Stimulated activated CD8-positive, alpha-beta memory T cell treated with anti-CD3 and anti-CD28 coated beads, Interleukin-2, amount 100 ng/mL, for 1 hour (primary cell): Measurements from ENCODE around the gene GASK1B.

Experiments
- DNase-seq, 2 donors: peaks; one replicate each; pipeline ENCODE4 v3.0.0-alpha.2; 2020; ENCODE audit warnings: low read depth in 2 of 2

Gene GASK1B

DNA sequence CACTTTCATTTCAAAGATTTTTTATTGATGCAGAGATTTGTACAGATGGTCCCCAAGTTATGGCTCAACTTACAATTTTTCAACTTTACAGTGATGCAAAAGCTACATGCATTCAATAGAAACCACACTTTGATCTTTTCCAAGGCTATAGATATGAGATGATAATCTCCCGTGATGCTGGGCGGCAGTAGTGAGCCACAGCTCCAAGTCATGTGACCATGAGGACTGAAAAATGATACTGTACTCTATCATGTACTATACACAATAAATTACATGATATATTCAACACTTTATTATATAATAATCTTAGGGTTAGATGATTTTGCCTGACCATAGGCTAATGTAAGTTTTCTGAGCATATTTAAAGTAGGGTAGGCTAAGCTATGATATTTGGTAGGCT is 14.0 kb upstream of the GASK1B start:
- DNase-seq, result no peak

- no peak for DNase-seq
Measured at GRCh38 chr4:158182736-158183135, 9.9 kb upstream of the GASK1B start.

DNA sequence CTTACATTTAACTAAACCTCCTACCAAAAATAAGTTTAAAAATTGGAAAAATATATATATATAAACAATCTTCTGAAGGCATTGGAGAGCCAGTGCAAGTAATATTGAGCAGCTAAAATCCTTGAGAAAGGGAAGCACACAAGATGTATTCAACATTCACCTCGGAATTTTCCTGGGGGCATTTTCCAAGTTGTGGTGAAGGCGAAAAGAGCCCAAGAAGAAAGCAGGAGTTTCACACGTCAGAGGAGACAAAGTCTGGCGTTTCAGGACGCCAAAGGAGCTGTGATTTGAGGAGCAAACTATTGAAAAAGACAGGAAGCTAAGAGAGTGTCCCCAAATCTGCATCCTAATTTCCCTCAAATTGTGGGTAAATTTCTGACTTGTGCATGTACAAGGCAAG is 9.1 kb upstream of the GASK1B start:
- DNase-seq, result no peak

DNA sequence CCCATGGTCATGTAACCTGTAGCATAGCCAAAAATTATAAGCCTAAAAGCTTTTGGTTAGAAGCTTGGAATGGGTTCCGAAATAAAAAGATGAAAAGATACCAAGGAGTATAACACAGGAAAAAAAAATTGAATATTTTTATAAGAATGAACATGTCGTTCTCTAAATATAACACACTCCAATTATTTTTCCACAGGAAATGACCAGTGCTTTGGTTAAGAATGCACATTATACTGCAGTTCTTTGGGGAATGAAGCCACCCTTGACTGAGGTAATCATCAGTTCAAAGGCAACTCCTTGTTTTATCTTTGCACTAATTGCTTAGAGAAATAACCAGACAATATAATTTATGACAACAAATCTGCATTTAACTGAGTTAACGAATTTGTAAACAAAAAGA is 6.6 kb upstream of the GASK1B start:
- DNase-seq, result no peak

DNA sequence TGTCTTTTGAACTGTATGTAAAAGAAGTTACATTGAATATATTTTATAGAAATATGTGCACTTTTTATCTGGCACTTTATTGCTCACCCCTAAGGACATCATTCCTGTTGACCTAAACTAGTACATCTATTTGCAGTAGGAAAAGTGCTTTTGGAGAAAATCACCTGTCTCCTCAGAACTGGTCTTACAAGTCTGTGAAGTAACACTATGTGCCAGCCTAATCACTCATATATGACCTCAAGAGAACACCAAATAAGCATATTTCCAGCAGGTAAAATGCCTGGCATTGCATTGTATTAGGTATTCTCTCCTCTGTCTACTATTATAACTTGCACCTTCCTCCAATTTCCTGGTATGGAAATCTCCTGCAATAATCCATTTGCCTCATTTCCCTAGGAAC is 4.0 kb upstream of the GASK1B start:
- DNase-seq, result no peak

GRCh38 chr4:158176108-158176507 is 3.3 kb upstream of the GASK1B start:
- no peak for DNase-seq

DNA sequence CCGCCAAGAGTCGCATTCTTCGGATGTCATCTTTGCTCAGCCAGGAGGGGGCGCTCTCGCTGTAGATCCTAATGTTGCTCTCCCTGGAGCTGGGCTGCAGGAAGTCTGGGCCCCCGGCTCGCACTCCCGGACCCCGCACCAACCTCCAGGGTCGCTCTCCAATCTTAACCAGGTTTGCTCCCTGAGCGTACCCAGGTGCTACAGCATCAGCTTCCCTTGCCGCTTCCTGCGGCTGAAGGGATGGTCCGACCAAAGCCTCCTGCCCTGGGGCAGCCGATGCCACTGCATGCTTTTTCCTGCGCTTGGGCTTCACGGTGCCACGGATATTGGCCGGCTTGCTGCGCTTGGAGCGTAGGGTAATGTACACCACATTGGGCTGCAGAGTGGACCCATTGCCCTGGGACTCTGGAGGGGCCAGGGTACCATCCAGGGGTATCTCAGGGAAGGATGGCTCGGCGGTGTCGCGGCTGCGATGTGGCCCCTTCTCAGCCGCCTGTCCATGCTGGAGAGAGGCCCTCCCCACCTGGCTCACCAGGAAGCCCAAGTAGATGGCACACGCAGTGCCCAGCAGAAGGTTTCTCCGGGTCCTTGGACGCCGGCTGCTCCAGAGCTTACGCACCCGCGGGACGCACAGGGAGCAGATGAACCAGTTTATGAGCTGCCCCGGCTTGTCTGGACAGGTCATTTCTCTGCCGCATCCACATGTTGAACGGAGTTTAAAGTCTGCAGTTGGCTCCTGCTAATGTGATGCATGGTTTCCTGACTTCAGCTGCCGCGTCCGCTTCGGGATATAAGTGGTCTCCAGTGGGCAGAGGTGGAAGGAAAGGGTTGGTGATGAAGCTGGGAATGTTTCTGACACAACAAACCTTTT is 1.9 kb downstream of the GASK1B start:
- DNase-seq, result no peak

DNA sequence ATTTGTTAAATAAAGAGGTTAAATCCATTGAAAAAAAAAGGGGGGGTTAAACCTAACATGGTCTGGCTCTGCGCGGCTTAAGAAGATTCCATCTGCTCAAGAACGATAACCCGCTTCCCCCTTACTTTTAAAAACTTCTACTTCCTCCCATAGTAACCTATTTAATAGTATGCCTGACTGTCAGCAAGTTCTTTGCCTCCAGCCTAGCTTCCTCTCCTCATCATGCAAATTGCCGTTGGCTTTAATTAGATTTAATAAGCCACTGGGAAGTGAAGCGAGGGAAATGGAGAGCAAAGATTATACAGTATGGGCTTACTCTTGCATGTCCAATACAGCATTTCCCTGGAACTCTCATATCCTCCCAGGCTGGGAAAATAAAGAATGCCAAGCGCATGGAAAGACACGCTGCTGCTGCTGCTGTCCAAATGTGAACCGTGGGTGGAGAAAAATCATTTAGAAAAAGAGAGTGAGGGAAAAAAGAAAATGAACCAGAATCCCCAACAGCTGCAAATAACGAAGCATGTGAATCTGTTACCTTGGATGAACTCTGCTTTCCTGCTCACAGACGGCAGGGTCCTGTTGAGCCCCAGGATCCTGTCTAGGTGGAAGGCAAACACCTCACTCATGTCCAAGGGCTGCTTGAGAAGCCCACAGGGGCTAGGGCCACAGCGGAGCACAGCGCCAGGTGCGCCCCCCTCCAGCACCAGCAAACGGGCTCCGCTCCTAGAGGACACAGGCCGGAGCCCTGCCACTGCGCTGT is 2.7 kb downstream of the GASK1B start:
- DNase-seq, result no peak

GRCh38 chr4:158169506-158169905 is 3.3 kb downstream of the GASK1B start:
- DNase-seq, result no peak

DNA sequence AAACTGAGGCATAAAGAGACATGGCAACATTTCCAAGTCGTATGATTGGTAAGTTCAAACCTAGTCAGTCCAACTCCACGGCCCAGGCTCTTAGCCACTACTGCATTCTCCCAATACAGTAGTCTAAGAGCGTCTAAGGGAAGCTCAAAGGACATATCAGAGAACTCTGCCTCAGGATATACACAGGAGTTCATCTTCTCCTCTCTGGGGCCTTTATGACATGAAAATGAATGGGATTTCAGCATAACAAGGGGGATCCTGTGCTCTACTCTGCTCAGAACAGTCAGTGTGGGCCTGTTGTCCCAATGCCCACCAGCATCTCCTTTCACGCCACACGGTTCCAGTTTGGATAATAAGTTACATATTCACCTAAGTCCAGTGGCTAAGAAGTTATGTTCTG is 4.2 kb downstream of the GASK1B start:
- DNase-seq, result no peak

- no peak for DNase-seq
Measured at GRCh38 chr4:158166701-158167100, 6.1 kb downstream of the GASK1B start.

DNA sequence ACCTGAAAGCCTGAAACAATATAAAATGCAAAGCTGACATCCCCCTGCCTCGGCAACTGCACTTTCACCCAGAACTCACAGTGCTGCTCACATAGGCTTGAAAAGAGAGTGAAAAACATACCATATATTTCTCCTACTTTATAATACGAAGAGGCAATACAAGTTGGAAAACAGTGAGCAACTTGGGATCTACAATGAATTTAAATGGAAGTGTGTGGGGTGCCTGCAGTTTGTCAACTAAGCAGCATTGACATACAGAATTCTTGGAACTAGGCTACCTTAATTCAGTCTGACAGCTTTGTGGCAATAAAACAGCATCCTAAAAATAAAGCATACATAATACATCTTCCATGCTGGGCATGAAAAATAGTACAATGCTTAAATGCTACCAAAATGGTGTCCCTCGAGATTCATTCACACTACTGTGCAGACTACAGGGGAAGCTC is 8.0 kb downstream of the GASK1B start:
- no peak for DNase-seq

DNA sequence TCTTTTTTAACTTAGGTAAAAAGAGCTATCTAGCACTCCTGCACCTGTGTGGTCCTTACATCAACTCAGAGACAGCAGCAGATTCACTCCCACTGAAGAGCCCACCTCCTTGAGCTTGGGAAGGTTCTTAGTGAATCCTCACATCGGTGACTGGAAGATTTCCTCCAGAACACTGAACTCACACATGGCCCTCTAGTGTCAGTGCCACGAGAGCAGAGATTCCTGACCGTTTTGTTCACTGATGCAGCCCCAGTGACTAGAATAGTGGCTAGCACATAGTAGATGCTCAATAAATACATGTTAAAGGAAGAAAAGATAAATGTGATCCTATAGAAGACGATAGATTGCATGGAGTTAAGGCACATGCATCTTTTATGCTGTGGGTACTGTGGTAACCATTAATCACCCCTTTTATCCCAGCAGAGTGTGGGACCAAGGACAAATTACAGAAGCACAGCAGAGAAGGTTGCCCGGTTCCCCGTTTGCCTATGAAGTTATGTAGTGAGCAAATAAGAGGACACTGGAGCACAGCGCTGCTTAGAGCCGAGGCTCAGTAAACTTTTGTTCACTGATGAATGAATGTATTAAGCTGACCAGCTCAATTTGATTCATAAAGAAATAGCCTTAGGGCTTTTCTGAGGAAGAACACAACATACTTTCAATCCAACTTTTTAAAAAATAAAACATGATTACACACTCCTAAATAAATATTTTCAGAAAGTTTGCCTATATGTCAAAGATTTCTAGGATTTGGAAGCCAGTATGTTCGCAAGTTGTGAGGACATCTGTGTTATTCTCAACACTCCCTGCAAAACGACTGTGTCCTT is 8.7 kb downstream of the GASK1B start:
- no peak for DNase-seq

DNA sequence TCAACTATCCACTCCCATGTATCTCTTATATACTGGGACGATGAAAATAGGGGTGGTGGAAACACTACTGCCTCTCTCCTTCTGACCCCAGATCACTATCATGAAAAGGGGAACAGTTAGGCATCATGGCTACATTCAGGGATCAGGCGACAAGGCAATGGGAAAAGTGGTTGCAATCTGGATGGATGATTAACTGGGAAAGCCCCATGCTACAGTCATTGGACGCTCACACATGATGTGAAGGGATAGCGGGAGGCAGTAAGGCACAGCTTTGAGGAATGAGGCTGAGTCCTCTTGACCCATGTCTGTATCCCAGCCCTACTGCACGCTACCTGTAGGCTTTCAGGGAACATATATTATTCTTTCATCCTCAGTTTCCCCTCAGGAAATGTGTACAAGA is 10.2 kb downstream of the GASK1B start:
- no peak for DNase-seq

- no peak for DNase-seq
Measured at GRCh38 chr4:158161551-158162354, 11.1 kb downstream of the GASK1B start.

DNA sequence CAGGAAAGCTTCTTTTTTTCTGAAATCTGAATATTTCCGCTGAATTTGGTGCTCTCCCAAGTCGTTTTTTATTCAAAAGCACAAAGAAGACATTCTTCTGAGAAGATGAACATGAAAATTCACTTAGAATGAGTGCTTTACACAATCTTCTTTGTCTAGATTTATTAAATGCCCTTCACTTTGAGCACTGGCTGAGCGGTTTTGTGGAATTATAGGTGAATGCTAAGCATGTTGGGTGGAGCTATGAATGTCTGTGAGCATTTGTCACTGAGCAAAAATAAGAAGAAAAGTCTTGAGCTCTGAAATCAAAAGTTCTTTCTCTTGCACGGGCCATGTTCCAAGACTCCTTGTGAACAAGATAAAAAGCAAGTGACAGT is 13.1 kb downstream of the GASK1B start:
- DNase-seq, result no peak

DNA sequence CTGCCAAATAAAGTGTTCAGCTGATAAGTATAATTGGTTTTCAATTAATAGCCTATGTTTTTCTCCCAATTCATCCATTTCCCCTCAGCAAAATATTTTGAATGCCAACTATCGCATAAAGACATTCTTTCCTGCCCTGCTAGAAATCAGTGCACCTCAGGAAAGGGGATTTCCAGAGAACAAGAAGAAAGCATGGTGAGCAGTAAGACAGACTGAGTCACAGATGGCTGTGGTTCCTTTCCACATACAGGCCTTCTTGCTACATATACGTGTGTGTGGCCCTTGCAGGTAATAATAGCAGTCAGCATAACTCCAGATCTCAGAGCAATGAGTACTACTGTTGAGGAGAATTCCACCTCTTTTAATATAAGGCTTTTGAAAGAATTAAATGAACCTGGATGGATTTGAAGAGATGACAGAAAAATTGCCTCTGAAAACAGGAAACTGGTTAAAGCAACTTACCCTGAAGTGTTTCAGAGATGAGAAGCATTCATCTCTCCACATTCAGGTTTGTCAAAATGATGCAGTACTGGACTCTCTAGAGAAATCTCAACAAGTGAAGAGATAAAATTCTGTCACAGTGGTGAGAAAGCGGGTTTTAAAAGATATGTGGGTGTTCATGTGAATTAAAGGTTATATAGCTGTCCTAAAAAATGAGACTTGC is 13.6 kb downstream of the GASK1B start:
- DNase-seq, result no peak

DNA sequence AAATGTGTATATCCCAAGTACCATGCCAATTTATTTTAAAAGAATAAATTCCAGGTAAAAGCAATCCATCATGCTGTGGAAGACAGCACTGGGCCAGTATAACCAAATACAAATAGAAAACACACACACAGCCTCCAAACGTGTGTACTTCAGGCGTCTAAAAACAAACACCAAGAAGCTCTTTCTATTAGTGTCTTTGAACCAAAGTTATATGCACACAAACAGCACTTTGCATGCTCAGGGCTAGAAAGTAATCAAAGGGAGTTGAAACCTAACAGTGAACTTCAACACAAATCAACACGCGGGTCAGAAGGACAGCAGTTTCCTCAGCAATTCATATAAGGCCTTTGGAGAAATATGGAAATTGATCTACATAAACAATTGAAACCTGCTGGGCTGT is 15.4 kb downstream of the GASK1B start:
- DNase-seq, result no peak

- no peak for DNase-seq
Measured at GRCh38 chr4:158155656-158156356, 17.0 kb downstream of the GASK1B start.

- no peak for DNase-seq
Measured at GRCh38 chr4:158147151-158147550, 25.7 kb downstream of the GASK1B start.
